ENCODE results near the gene TCHP.
"Not testable (repeated sequence)": the region's sequence is repeated elsewhere in the genome, so short reads cannot be mapped to it uniquely, and the experiment has no call there.

The TCHP gene

GRCh38 chr12:109879351-109880042, 20.6 kb upstream of the TCHP start:
- no peak for DNase-seq

- peak; percentile 88 for DNase-seq
Observed at GRCh38 chr12:109880043-109880931, 19.8 kb upstream of the TCHP start, which contains the start of gene GLTP. GLTP (minus strand) TSS chr12:109880541; CDS start chr12:109880374, 167 bp downstream.

DNA sequence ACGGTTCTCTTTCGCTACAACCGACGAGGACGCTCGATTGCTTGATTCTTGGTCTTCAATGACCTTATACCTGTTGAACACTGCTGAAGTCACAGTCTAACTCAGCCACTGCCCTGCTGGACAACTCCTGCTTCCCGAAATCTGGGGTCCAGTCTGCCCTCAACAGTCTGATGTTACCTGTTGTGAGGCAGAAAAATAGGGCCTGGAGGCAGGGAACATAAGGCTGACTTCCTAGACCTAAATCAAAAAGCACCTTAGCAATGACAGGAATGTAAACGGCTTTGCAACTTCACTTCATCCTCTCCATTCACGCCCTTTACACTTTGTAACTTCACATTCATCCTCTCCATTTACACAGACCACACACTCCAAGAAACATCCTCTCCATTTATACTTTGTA, 19.1 kb upstream of the TCHP start:
- DNase-seq = no peak

DNA sequence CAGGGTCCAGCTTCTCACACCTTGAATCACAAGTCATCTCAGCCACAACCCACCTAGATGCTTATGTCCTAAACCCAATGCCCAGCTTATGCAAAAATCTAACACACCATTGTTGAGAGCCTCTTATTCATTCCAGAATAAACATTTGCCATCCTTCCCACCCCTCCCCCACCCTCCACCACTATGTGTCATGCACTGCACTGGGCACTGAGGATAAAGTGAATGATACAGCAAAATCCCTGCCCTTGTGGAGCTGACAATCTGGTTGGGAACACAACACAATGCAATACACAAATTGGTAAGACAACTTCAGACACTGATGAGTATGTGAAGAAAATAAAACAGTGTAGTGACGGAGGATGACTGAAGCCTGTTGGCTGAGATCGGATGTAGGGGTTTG, 18.3 kb upstream of the TCHP start:
- DNase-seq = no peak

DNA sequence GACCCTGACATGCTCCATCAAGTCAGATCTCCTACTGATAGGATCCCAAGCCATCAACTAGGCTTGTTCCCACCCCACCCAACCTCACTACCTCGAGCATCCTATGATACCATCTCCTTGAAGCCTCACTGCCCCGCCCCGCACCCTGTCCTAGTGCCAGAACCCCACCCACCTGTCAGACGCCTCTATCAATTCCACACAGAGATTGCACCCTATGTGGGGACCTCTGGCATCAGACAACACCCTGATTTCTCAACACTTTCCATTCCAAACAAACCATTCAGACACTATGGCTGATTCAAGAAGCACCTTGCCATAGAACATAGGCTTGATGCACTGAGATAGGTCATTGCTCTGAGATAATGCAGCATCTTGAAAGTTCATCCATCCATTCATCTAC, 16.6 kb upstream of the TCHP start:
- DNase-seq = no peak

DNA sequence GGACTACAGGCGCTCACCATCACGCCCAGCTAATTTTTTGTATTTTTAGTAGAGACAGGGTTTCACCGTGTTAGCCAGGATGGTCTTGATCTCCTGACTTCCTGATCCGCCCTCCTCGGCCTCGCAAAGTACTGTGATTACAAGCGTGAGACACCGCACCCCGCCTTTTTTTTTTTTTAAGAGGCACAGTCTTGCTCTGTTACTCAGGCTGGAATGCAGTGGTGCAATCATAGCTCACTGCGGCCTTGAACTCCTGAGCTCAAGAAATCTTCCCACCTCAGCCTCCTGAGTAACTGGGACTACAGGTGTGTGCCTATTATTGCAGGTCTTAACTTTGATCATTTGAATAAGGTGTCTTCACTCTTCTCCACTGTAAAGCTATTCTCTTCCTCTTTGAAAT, 14.5 kb upstream of the TCHP start:
- DNase-seq = no peak

- DNase-seq = no peak
Observed at GRCh38 chr12:109888179-109889020, 11.7 kb upstream of the TCHP start.

- no peak for DNase-seq
Observed at GRCh38 chr12:109890620-109891170, 9.4 kb upstream of the TCHP start.

DNA sequence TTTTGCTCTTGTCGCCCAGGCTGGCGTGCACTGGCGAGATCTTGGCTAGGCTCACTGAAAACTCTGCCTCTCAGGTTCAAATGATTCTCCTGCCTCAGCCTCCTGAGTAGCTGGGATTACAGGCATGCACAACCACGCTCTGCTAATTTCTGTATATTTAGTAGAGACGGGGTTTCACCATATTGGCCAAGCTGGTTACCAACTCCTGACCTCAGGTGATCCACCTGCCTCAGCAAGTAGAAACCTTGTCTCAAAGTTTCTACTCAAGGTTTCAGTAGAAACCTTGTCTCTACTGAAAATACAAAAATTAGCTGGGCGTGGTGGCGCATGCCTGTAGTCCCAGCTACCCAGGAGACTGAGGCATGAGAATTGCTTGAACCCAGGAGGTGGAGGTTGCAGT, 8.3 kb upstream of the TCHP start:
- DNase-seq = not testable (repeated sequence)

DNA sequence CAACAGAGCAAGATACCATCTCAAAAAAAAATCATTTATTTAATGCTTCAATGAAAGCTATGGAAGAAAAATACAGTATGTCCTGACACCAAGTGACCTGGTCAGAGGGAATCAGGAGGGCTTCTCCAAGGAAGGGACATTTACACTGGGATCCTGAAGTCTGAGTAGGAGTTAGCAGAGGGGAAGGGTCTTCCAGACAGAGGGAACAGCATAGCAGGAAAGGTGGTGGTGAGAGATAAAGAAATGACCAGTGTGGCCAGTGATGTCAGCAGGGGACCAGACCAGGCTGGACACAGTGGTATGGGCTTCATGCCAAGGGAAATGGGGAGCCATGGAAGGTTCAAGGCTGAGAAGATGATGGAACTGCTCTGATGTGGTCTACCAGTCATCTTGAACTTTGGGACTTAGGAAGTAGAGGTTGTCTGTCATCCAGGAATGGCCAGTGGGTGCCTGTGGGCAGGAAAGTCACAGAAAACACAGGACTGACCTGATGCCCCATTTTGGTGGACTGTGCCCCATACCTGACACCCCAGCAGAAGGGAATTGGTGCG, 7.8 kb upstream of the TCHP start:
- no peak for DNase-seq

- DNase-seq = no peak
Observed at GRCh38 chr12:109892748-109893147, 7.3 kb upstream of the TCHP start.

DNA sequence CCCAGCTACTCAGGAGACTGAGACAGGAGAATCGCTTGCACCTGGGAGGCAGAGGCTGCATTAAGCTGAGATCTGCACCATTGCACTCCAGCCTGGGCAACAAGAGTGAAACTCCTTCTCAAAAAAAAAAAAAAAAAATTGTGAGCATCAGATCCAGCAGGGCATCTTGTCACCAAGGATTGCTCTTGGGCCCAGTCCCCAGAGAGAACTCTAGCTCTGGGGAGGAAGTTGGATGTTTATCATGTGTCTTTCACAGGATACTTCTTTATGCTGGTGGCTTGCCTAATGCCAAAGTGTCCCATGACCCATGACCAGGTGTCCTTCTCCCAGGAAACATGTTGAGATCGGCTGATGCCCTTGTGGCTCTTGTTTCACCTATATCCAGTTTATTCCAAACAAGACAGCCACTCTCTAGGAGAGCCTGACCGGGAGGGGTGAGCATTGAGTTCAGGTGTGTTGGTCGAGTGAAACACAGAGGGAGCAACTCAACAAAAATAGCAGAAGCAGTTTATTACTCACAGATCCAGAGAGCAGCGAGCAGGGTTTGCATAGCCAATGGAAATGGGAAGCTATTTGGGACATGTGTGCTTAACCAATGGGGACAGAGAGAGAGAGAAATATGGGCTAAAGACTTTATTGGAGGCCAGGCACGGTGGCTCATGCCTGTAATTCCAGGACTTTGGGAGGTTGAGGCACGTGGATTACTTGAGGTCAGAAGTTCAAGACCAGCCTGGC, 6.6 kb upstream of the TCHP start:
- no peak for DNase-seq

GRCh38 chr12:109894939-109895338, 5.1 kb upstream of the TCHP start:
- no peak for DNase-seq

- DNase-seq = no peak
Observed at GRCh38 chr12:109896188-109896587, 3.9 kb upstream of the TCHP start.

GRCh38 chr12:109897029-109897428, 3.0 kb upstream of the TCHP start:
- DNase-seq = no peak

DNA sequence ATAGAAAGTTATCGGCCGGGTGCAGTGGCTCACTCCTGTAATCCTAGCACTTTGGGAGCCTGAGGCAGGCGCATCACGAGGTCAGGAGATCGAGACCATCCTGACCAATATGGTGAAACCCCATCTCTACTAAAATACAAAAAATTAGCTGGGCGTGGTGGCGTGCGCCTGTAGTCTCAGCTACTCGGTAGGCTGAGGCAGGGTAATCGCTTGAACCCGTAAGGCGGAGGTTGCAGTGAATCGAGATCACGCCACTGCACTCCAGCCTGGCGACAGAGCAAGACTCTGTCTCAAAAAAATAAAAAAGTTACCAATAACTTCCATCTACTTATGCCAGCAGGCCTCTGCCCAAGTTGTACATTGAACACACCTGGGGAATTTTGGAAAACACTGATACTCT, 729 bp upstream of the TCHP start:
- DNase-seq = not testable (repeated sequence)

DNA sequence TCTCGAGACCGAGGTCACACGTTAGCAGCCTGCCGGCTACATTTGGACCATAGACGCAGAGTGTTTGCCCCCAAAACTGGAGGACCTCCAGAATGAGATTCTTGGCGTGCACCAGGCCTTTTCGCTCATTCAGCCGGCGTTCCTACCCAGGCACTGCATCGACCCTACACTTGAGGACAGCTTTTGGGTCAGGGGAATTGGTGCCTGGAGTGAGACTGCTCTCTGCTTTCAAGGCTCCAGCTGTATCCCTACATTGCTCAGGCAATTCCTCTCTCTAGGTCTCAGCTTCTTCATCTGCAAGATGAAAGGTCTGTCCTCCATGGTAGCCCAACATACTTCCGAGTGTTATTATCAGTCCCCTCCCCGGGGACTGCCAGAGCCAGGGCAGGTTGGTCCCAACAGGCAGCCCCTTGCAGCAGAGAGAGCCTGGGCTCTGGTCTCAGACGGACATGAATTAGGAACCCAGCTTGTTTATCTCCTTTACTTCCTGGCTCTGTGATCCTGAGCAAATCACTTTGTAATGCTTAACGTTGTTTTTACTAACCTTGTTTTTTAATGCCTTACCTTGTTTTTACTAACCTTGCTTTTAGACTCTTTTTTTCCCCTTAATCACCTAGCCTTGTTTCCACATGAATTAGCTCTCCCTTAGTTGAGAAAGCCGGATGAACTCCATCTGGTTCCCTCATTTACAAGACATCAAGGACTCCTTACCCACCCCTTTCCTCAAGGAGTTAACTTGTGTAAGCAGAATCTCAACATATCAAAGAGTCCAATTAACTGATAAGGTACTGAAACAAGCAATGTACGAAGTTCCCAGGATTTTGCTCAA, 892 bp downstream of the TCHP start:
- no peak for DNase-seq

- DNase-seq = no peak
Observed at GRCh38 chr12:109902891-109903418, 2.9 kb downstream of the TCHP start.

DNA sequence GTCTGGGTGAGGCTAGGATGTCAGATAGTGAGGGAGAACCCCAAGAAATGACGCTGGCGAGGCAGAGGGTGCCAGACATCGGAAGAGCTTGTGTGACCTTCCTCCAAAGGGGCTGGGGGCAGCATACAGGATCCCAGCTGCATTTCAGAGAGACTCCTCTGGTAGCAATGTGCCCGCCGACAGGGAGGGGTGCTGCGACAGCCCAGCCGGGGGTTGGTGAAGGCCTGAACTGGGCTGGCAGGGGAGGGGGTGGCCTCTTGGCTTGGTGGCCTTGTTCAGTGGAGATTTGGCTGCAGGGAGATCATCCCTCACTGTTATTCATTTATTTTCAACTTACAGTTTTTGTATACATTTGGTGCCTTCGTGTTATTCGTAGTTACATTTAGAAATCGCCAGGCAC, 5.2 kb downstream of the TCHP start:
- no peak for DNase-seq

DNA sequence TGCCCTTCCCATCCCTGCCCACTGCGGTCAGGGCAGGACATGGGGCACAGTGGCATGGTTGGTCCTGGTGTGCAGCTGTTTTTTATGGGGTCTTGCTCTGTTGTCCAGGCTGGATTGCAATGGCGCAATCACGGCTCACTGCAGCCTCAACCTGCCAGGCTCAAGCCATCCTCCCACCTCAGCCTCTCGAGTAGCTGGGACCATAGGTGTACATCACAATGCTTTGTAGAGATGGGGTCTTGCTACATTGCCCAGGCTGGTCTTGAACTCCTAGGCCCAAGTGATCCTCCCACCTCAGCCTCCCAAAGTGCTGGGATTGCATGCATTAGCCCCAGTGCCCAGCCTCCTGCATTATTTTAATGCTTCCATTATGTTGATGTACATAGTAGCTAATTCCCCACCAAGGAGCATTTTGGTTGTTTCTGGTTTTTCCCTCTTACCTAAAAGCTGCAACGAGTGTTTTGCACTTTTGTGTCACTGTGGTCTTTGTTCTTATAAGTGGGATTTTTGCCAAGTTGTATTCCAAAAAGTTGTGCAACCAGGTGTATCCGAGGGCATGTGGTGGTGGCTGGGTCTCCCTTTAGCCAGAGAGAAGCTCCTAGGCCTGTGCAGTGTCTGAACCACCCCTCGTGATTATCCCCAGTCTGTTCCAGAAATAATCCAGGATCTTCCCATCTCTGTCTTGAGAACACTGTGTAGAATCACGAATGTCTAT, 10.3 kb downstream of the TCHP start:
- DNase-seq = no peak

Measured in activated gamma-delta T cell (primary cell).